GM19239 (cell line): ENCODE measurements around the gene MSH2.
"Not testable (repeated sequence)": the region's sequence is repeated elsewhere in the genome, so short reads cannot be mapped to it uniquely, and the experiment has no call there.

Source experiments
- DNase-seq: peaks from one replicate; pipeline ENCODE4 v3.0.0; 2011; ENCODE audit warnings: low spot score; ENCODE audit not compliant: insufficient read length
- FAIRE-seq: peaks from 2 replicates; lab custom pipeline; 2011; peaks lifted over from hg19 to GRCh38; lab: Jason Lieb, UNC

The MSH2 gene

DNA sequence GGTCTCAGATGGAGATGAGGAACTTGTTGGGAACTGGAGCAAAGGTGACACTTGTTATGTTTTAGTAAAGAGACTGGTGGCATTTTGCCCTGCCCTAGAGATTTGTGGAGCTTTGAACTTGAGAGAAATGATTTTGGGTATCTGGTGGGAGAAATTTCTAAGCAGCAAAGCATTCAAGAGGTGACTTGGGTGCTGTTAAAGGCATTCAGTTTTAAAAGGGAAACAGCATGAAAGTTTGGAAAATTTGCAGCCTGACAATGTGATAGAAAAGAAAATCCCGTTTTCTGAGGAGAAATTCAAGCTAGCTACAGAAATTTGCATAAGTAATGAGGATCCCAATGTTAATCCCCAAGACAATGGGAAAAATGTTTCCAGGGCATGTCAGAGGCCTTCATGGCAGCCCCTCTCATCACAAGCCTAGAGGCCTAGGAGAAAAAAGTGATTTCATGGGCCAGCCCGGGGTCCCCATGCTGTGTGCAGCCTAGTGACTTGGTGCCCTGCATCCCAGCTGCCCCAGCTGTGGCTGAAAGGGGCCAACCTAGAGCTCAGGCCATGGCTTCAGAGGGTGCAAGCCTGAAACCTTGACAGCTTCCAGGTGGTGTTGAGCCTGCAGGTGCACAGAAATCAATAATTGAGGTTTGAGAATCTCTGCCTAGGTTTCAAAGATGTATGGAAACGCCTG, 3.8 kb downstream of the MSH2 start:
- not testable (repeated sequence) for FAIRE-seq, DNase-seq

DNA sequence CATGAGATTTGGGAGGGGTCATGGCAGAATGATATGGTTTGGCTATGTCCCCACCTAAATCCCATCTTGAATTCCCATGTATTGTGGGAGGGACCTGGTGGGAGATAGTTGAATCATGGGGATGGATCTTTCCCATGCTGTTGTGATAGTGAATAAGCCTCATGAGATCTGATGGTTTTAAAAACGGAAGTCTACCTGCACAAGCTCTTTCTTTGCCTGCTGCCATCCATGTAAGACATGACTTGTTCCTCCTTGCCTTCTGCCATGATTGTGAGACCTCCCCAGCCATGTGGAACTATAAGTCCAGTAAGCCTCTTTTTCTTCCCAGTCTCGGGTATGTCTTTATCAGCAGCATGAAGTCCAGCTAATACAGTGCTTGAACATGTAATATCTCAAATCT, 5.0 kb downstream of the MSH2 start:
- DNase-seq, FAIRE-seq: not testable (repeated sequence)

DNA sequence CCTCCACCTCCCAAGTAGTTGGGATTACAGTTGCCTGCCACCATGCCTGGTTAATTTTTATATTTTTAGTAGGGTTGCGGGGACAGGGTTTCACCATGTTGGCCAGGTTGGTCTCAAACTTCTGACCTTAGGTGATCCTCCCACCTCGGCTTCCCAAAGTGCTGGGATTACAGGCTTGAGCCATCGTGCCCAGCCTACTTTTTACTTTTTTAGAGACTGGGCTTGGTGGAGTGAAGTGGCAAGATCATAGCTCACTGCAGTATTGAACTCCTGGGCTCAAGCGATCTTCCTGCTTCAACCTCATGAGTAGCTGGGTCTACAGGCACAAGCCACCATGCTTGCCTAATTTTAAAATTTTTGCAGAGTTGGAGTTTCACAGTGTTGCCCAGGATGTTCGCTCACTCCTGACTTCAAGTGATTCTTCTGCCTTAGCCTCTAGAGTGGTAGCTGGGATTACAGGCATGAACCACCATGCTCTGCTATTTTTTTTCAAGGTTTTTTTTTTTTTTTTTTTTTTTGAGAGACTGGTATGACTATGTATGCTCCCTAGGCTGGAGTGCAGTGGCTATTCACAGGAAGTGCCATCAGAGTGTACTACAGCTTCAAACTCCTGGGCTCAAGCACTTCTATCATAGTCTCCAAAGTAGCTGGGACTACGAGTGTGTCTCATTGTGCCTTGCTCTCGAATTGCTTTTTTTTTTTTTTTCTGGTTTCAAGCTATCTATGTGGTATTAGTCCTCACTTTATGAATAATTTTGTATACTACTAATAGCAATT, 11.9 kb downstream of the MSH2 start:
- DNase-seq (no peak), FAIRE-seq (no peak)

DNA sequence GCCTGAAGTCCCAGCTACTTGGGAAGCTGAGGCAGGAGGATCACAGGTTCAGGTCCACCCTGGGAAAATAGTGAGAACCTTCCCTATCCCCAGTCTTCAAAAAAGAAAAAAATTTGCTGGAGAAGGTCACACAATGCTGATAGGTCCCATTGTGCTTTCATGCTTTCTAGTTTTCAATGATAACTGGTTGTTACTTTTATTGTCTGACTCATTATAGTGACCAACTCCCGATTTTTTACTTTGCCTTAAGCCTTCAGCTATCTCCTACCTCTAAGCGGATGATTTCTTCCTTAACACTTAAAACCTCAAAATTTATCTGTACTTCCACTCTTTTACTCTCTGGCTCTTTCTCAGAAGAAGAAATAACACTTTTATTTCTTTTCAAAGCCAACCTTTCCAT, 17.3 kb downstream of the MSH2 start:
- FAIRE-seq (no peak), DNase-seq (no peak)

DNA sequence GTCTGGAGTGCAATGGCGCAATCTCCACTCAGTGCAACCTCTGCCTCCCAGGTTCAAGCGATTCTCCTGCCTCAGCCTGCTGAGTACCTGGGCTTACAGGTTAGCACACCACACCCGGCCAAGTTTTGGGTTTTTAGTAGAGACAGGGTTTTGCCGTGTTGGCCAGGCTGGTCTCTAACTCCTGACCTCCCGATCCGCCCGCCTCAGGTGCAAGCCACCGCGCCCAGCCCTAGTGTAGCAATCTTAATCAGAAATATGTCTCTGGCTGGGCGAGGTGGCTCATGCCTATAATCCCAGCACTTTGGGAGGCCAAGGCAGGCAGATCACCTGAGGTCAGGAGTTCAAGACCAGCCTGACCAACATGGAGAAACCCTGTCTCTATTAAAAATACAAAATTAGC, 17.7 kb downstream of the MSH2 start:
- FAIRE-seq, DNase-seq: not testable (repeated sequence)

DNA sequence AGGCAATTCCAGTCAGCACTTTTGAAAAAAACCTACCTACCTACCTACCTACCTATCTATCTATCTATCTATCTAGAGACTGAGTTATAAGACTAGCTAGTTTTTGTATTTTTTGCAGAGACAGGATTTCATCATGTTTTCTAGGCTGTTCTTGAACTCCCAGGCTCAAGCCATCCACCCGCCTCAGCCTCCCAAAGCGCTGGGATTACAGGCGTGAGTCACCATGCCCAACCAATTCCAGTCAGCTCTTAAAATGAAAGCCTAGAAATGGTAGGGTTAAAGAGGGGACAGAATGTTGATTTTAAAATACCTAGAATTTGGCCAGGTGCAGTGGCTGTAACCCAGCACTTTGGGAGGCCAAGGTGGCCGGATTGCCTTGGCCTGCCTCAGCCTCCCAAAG, 19.1 kb downstream of the MSH2 start:
- DNase-seq (no peak), FAIRE-seq (no peak)

DNA sequence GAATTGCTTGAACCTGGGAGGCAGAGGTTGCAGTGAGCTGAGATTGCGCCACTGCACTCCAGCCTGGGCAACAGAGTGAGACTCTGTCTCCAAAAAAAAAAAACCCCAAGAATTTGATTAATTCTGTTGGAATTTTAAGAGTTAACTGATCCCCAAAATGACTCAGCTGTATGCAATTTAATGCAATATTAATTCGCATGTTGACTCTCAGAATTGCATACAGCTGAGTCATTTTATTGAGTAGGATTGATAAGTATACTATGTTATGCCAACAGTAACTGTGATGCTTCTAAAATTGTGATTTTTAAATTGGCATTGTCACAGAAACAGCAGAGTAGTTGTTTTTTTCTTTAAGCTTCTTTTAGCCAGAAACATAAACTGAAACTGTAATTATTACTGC, 19.6 kb downstream of the MSH2 start:
- no peak for FAIRE-seq
- no peak for DNase-seq

DNA sequence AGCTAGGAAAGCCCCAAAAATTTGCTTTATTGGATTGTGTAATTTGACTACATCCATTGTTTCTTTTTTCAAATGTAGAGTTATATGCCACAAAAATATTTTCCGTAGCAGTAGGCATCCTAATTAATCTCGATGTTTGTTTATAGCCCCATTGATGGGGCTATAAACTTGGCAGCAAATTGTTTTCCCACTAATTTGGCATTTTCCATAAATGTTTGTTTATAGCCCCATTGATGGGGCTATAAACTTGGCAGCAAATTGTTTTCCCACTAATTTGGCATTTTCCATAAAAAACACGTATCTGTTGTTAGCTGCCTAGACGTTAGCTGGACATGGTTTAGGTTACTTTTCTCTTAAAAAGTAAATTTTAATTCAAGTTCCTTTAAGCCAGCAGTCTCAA, 23.8 kb downstream of the MSH2 start:
- no peak for FAIRE-seq

DNA sequence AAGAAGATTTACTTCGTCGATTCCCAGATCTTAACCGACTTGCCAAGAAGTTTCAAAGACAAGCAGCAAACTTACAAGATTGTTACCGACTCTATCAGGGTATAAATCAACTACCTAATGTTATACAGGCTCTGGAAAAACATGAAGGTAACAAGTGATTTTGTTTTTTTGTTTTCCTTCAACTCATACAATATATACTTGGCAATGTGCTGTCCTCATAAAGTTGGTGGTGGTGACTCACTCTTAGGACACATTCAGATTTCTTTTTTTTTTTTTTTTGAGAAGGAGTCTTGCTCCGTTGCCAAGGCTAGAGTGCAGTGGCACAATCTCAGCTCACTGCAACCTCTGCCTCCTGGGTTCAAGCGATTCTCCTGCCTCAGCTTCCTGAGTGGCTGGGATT, 26.8 kb downstream of the MSH2 start:
- FAIRE-seq = no peak

More for the DNA sequence above, 23.8 kb downstream of the MSH2 start:
- DNase-seq = no peak

DNA sequence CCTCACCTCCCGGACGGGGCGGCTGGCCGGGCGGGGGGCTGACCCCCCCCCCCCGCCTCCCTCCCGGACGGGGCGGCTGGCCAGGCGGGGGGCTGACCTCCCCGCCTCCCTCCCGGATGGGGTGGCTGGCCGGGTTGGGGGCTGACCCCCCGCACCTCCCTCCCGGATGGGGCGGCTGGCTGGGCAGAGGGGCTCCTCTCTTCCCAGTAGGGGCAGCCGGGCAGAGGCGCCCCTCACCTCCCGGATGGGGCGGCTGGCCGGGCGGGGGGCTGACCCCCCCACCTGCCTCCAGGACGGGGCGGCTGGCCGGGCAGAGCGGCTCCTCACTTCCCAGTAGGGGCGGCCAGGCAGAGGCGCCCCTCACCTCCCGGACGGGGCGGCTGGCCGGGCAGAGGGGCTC, 30.1 kb downstream of the MSH2 start:
- DNase-seq, FAIRE-seq: not testable (repeated sequence)

More for the DNA sequence above, 26.8 kb downstream of the MSH2 start:
- no peak for DNase-seq

DNA sequence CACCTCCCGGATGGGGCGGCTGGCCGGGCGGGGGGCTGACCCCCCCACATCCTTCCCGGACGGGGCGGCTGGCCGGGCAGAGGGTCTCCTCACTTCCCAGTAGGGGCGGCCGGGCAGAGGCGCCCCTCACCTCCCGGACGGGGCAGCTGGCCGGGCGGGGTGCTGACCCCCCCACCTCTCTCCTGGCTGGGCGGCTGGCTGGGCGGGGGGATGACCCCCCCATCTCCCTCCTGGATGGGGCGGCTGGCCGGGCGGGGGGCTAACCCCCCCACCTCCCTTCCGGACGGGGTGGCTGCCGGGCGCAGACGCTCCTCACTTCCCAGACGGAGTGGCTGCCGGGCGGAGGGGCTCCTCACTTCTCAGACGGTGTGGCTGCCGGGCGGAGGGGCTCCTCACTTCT, 30.5 kb downstream of the MSH2 start:
- FAIRE-seq = not testable (repeated sequence)

DNA sequence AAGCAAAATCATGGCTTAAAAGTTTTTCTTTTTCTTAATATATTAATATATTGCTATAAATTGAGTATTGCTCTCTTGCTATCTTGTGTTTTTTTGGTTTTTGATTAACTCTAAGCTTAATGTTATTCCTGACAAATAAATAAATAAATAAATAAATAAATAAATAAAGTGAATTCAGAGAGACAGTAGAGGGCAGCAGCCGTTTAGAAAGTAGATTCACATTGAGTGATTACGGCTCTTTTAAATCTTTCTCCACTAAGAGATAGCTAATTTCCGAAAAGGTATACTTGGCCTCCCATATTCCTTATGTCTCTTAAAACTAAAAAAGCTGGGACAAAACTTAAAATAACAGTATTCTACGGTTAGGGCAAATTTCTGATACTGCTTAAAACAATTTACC, 34.3 kb downstream of the MSH2 start:
- DNase-seq (no peak), FAIRE-seq (no peak)

More for the DNA sequence above, 30.5 kb downstream of the MSH2 start:
- not testable (repeated sequence) for DNase-seq

DNA sequence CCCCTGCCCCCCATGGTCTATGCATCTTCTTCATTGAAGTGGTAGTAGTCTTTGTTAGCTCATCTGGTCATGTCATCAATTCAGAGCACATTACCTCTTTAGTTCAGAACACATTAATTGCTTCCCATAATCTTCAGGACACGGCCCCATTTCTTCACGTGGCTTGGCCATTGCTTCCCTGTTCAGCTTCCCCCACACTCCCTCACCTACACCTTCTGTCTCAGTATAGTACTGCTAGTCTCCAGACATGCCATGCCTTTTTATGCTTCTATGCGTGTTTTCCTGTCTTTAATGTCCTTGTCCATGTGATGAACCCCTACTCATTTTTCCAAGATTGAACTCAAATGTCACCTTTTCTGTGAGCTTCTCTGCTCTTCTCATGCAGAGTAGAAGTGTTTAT, 35.1 kb downstream of the MSH2 start:
- DNase-seq (no peak), FAIRE-seq (no peak)

DNA sequence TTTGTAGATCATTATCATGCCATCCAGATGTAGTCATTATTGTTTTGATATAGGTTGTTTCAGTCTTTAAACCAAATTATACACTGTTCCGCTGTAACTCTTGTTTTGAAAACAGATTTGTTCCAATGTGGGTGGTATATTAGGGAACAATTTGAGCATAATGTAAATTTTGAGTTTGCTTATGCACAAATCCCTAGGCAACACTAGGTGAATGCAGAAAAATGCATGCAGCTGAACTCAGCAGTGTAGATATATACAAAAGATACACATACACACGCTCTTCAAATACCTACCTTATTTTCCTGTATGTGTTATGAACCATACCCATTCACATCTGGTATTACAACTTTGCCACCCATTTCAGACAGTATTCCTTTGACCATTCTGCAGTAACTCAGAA, 35.8 kb downstream of the MSH2 start:
- DNase-seq (no peak), FAIRE-seq (no peak)

DNA sequence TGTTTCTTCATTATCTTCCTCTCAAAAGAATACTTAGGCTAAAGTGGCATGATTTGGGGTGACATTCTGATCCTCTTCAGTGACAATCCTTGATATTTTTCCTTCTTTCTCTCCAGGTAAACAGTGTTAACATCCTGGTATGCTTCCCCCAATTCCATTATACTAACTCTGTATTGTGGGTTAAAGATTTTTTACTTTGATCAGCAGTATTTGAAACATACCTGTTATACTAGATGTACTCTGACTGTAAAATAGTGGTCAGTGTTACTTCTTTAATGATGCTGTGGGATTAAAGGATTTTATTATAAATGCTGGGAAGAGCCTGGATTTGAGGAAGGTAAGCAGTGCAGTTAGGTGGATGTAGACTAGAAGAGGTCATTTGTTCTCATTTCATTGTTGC, 48.8 kb downstream of the MSH2 start:
- FAIRE-seq (no peak), DNase-seq (no peak)

DNA sequence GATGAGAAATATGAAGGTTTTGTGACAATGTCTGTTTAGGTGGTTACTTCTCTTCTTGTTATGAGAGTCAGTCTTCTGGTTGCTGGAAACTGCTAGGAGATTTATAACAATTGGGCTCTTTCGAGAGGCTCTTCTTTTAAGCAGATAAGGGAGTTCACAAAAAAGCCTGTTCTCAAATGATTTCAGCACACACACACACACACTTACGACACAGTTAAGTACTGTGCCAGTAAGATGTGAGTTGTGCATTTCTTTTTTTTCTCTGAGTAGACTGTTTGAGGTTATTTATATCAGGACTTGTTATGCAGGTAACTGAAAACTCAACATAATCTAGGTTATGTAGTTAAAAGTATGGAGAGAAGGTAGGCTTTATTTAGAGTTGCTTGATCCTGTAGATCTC, 49.8 kb downstream of the MSH2 start:
- FAIRE-seq = no peak
- DNase-seq = no peak

DNA sequence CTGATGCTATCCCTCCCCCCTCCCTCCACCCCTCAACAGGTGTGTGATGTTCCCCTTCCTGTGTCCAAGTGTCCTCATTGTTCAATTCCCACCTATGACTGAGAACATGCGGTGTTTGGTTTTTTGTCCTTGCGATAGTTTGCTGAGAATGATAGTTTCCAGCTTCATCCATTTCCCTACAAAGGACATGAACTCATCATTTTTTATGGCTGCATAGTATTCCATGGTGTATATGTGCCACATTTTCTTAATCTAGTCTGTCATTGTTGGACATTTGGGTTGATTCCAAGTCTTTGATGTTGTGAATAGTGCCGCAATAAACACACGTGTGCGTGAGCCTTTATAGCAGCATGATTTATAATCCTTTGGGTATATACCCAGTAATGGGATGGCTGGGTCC, 51.9 kb downstream of the MSH2 start:
- not testable (repeated sequence) for DNase-seq, FAIRE-seq

DNA sequence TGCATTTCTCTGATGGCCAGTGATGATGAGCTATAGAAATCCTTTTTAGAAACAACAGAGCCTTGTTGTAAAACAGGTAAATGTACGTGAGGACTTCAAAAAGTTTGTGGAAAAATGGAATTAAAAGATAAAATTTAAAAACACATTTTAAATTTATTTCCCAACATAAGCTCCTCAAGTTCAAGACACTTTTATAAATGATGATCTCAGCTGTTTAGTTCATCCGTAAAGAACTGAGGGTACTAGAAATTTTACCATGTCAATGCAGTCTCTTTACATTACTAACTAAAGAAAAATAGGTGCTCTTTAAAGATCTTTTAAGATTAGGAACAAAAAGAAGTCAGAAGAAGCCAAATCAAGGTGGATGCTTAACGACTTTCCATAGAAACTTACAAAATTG, 52.5 kb downstream of the MSH2 start:
- no peak for DNase-seq

DNA sequence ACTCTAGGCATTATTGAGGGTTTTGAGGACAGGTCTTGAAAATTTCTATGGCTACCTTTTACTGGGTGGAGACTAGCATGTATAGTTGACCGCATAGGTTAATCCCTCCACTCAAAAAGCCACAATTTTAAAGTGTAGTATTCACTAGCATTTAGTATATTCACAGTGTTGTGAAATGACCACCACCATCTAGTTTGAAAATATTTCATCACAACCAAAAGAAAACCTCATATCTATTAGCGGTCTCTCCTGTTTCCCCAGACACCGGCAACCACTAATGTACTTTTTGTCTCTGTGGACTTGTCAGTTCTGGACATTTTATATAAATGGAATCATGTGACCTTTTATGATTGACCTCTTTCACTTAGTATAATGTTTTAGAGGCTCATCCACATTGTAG, 53.9 kb downstream of the MSH2 start:
- DNase-seq = no peak
- no peak for FAIRE-seq

More for the DNA sequence above, 52.5 kb downstream of the MSH2 start:
- no peak for FAIRE-seq

DNA sequence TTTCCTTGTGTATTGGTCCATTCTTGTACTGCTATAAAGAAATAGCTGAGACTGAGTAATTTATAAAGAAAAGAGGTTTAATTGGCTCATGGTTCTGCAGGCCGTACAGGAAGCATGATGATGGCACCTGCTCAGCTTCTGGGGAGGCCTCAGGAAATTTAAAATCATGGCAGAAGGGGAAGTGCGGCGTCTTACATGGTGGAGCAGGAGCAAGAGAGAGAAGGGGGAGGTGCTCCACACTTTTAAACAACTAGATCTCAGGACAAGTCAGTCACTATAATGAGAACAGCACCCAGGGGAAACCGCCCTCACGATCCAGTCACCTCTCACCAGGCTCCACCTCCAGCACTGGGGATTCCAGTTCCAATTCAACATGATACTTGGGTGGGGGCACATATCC, 54.3 kb downstream of the MSH2 start:
- DNase-seq (no peak), FAIRE-seq (no peak)

DNA sequence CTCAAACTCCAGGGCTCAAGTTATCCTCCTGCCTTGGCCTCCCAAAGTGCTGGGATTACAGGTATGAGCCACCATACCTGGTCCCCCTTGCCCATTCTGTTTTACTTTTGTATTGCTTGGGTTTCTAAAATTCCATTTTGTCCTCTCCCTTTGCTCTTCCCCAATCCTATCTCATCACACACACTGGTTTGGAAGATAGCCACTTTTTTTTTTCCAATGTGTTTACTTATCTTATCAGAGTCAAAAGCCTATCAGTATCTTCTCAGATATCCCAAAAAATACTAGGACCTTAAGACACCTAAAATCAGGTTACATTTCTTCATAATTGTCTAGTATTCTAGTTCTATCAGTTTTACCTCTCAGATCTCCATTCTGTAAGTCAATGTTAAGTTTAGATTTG, 56.1 kb downstream of the MSH2 start:
- FAIRE-seq (no peak), DNase-seq (no peak)

DNA sequence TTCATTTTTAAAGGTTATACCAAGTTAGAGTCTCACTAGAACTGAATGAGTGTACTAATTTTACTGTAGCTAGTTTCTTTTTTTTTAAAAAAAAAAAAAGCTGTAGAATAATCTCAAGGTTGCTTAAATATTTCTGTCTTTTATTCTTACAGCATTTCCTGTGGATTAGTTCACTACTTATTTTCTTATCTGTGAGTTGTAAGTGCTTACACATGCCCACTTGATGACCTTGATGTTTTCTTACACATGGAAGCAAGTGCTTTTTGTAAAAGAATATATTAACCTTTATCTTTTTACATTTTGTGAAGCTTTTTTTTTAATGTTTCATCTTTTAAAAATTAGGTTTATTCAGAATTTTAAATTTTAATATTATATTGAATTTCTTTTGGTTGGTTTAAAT, 57.8 kb downstream of the MSH2 start:
- FAIRE-seq (no peak), DNase-seq (no peak)
